OCI-LY1 (cell line): Measurements from ENCODE around the gene ARRDC2.

Experiments
- H2AFZ ChIP-seq: fragments of 200-600 bp; sonication (generic), shearing (Covaris generic); 2 replicates; pipeline ENCODE4 v1.6.0; 2014; ENCODE audit warnings: antibody characterized with exemption, mild to moderate bottlenecking, low read length
- H3F3A ChIP-seq: fragments of 200-600 bp; sonication (generic), shearing (Covaris generic); 2 replicates; pipeline ENCODE4 v1.6.0; 2014; ENCODE audit warnings: mild to moderate bottlenecking, antibody characterized with exemption, low read length, moderate library complexity; ENCODE audit not compliant: insufficient read depth
- H3K27ac ChIP-seq: fragments of 200-600 bp; sonication (generic); 2 replicates; pipeline ENCODE4 v1.5.1; 2014; ENCODE audit warnings: low read length, mixed run types, mild to moderate bottlenecking, low read depth; ENCODE audit not compliant: poor library complexity, severe bottlenecking
- H3K27me3 ChIP-seq: fragments of 200-600 bp; sonication (generic); 2 replicates; pipeline ENCODE4 v1.6.0; 2014; ENCODE audit warnings: antibody characterized with exemption, mild to moderate bottlenecking, low read length, moderate library complexity; ENCODE audit not compliant: insufficient read depth
- H3K36me3 ChIP-seq: fragments of 200-600 bp; sonication (generic); 2 replicates; pipeline ENCODE4 v1.6.1; 2014; ENCODE audit warnings: mild to moderate bottlenecking, antibody characterized with exemption, low read length, moderate library complexity, mixed read lengths; ENCODE audit not compliant: insufficient read depth
- H3K4me1 ChIP-seq: fragments of 200-600 bp; sonication (generic); 2 replicates; pipeline ENCODE4 v1.5.1; 2014; ENCODE audit warnings: mild to moderate bottlenecking, low read length, moderate library complexity; ENCODE audit not compliant: insufficient read depth, severe bottlenecking
- H3K4me2 ChIP-seq: fragments of 200-600 bp; sonication (generic), shearing (Covaris generic); 2 replicates; pipeline ENCODE4 v1.6.1; 2014; ENCODE audit warnings: low read length
- H3K4me3 ChIP-seq: fragments of 200-600 bp; sonication (generic); 2 replicates; pipeline ENCODE4 v1.5.1; 2014; ENCODE audit warnings: low read length, low read depth, mild to moderate bottlenecking, mixed read lengths; ENCODE audit not compliant: poor library complexity, severe bottlenecking
- H3K79me2 ChIP-seq: fragments of 200-600 bp; shearing (Covaris generic); 2 replicates; pipeline ENCODE4 v1.6.1; 2016; ENCODE audit warnings: mixed run types, low read length, mixed read lengths; ENCODE audit not compliant: insufficient read depth
- H3K9ac ChIP-seq: fragments of 200-600 bp; sonication (generic), shearing (Covaris generic); 2 replicates; pipeline ENCODE4 v1.6.1; 2014; ENCODE audit warnings: mild to moderate bottlenecking, low read length, mixed read lengths
- H3K9me2 ChIP-seq: fragments of 200-600 bp; sonication (generic), shearing (Covaris generic); 2 replicates; pipeline ENCODE4 v1.6.1; 2014; ENCODE audit warnings: low read depth, mild to moderate bottlenecking, low read length, mixed read lengths
- H3K9me3 ChIP-seq: fragments of 200-600 bp; shearing (Covaris generic); 2 replicates; pipeline ENCODE4 v1.6.1; 2014; ENCODE audit warnings: low read length, mixed read lengths
- H4K20me1 ChIP-seq: fragments of 200-600 bp; sonication (generic), shearing (Covaris generic); 2 replicates; pipeline ENCODE4 v1.6.0; 2016; ENCODE audit warnings: mild to moderate bottlenecking, low read length; ENCODE audit not compliant: insufficient read depth
- CTCF ChIP-seq: fragments of 200-600 bp; sonication (generic), shearing (Covaris generic); IDR thresholded peaks from 2 replicates; pipeline ENCODE4 v1.5.1; 2017; ENCODE audit warnings: mild to moderate bottlenecking, antibody characterized with exemption, low read length, moderate library complexity, mixed read lengths
- EZH2 ChIP-seq: fragments of 200-600 bp; sonication (generic), shearing (Covaris generic); IDR thresholded peaks from 2 replicates; pipeline ENCODE4 v1.8.0; 2017; ENCODE audit warnings: borderline replicate concordance, mixed run types, mild to moderate bottlenecking, antibody characterized with exemption, low read length, moderate library complexity, mixed read lengths

ARRDC2 gene

GRCh38 chr19:17997969-17998826 lies 9.8 kb upstream of the ARRDC2 start:
- H3K27ac ChIP-seq = peak overlapping the region; percentile 77
- H3F3A ChIP-seq = 0 out of 2 replicates have a peak, but pooled peaks cover 7% of the 10 kb centered on the region
- H3K4me3 ChIP-seq = peak overlapping the region; percentile 62
- H3K9me3 ChIP-seq = no peaks in the 10 kb centered on the region
- peak overlapping the region; percentile 72 for H3K4me2 ChIP-seq
- H3K27me3 ChIP-seq = no peaks in the 10 kb centered on the region
- no peak overlapping the region for H2AFZ ChIP-seq
- peak overlapping the region; percentile 64 for H3K9ac ChIP-seq
- TF ChIP-seq EZH2 (no peak), CTCF (peak; percentile 81)
- H4K20me1 ChIP-seq = no peaks in the 10 kb centered on the region
- H3K4me1 ChIP-seq = peaks cover 32% of the 10 kb centered on the region
- no peaks in the 10 kb centered on the region for H3K9me2 ChIP-seq
- H3K79me2 ChIP-seq = peaks cover 6% of the 10 kb centered on the region; the same call in 1 of the 2 replicates
- no peaks in the 10 kb centered on the region for H3K36me3 ChIP-seq

- Histone ChIP-seq H3K9me3 (no peaks in the 10 kb centered on the region), H3K9me2 (no peaks in the 10 kb centered on the region), H3K36me3 (no peaks in the 10 kb centered on the region), H2AFZ (no peak overlapping the region), H3F3A (0 out of 2 replicates have a peak, but pooled peaks cover 7% of the 10 kb centered on the region), H3K4me1 (peaks cover 32% of the 10 kb centered on the region), H3K27ac (peak overlapping the region; percentile 77), H3K4me2 (peak overlapping the region; percentile 72), H3K9ac (peak overlapping the region; percentile 64; the same call in 1 of the 2 replicates), H4K20me1 (no peaks in the 10 kb centered on the region), H3K4me3 (peak overlapping the region; percentile 62), H3K27me3 (no peaks in the 10 kb centered on the region), H3K79me2 (peaks cover 6% of the 10 kb centered on the region; the same call in 1 of the 2 replicates)
- TF ChIP-seq CTCF (no peak), EZH2 (no peak)
Measured at GRCh38 chr19:17998827-17999150, 9.2 kb upstream of the ARRDC2 start.

GRCh38 chr19:17999684-18000479 lies 8.1 kb upstream of the ARRDC2 start:
- Histone ChIP-seq H4K20me1 (no peaks in the 10 kb centered on the region), H3K4me1 (peaks cover 32% of the 10 kb centered on the region), H3K9me2 (no peaks in the 10 kb centered on the region), H3K36me3 (no peaks in the 10 kb centered on the region), H3K27me3 (no peaks in the 10 kb centered on the region), H3K4me3 (peak overlapping the region; percentile 14), H3K9me3 (no peaks in the 10 kb centered on the region), H3K27ac (peak overlapping the region; percentile 81), H3K4me2 (peak overlapping the region; percentile 8; the same call in 1 of the 2 replicates), H2AFZ (no peak overlapping the region), H3K9ac (peak overlapping the region; percentile 11; the same call in 1 of the 2 replicates), H3F3A (0 out of 2 replicates have a peak, but pooled peaks cover 7% of the 10 kb centered on the region), H3K79me2 (peaks cover 6% of the 10 kb centered on the region; the same call in 1 of the 2 replicates)
- TF ChIP-seq CTCF (no peak), EZH2 (no peak)
